NCI-H82 (cell line): ENCODE results near the gene THAP12.
"Not testable (repeated sequence)": the region's sequence is repeated elsewhere in the genome, so short reads cannot be mapped to it uniquely, and the experiment has no call there.

Source experiments
- DNase-seq: peaks from one replicate; lab custom pipeline; 2025; lab: John Stamatoyannopoulos, UW

Gene THAP12

DNA sequence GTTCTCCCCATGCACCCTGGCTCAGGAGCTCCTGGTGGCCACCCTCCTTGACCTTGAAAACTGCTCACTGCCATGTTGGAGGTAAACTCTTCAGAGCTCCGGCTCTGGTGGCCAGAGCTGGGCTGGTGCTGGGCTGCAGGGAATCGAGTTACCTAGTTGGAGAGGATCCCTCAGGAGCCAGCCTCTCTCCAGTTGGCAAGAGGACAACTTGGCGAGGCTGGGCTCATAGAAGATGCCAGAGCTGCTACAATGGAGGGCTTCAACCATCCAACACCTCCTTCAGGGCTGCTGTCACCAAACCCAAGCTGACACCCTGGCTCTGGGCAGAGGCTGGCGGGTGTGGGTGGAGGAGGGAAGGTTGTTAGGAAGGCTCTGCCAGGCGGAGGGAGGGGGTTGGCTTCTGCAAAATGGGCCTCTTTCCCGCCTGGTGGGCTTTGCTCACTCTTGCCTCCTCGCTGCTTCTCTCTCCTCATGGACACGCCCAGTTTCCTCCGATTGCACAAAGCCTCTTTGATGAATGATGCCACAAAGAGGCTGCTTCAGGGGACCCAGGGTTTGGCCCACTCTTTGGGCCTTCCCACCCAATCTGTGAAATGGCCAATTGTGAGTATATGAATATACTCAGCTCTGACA is 53.1 kb downstream of the THAP12 start:
- DNase-seq, result no peak

GRCh38 chr11:76327202-76327601 is 53.7 kb downstream of the THAP12 start:
- DNase-seq, result no peak

- no peak for DNase-seq
Observed at GRCh38 chr11:76325185-76325584, 55.7 kb downstream of the THAP12 start.

GRCh38 chr11:76323804-76324203 is 57.1 kb downstream of the THAP12 start:
- DNase-seq, result no peak

GRCh38 chr11:76323375-76323774 is 57.6 kb downstream of the THAP12 start:
- DNase-seq, result not testable (repeated sequence)

DNA sequence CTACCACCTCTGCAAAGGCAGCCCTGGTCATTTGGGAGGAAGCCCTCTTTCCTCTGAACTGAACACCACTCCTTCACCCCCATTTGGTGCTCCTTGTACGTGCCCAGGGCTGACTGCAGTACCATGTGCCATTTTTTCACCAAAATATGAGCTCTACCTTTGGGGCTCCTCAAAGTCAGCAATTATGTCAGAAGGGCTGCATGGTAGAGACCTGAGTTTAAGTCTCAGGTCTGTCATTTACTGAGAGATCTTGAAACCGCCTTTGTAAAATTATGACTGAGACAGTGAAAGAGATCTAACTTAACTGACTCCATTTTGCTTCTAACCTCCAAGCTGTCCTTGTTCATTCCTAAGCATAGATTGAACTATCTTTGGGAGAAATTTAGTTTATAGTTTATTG is 58.0 kb downstream of the THAP12 start:
- no peak for DNase-seq

GRCh38 chr11:76322540-76322939 is 58.4 kb downstream of the THAP12 start:
- DNase-seq, result no peak

DNA sequence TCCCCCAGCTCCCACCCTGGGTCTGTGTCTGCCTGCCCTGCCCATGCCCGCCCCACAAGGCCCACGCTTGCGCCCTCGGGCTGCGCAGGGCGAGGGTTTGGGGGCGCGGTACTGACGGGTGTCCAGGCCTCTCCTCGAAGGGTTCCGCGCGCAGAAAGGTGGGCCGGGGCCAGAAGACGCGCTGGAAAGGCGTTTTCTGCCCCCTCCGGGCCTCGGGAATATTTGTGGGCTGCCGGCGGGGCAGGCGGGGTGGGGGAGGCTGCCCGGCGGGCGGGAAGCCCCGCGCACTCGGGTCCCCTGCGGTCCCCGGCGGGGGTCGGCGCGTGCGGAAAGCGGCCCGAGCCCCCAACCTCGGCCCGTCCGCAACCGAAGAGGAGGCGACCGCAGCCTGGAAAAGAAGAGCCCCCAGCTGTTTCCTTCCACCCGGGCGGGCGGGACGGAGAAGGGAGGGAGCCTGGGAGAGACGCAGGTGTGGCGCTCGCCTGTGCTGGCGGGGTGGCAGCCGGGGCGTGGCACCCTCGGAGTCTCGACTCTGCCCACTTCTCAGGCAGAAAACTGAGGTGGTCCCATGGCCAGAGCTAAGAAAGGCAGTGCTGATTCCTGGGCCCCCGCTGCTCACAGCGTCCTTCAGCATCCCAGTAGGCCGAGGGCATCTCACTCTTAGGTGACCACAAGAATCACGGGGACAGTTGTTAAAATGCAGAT is 59.0 kb downstream of the THAP12 start:
- DNase-seq, result no peak

GRCh38 chr11:76321340-76321739 is 59.6 kb downstream of the THAP12 start:
- DNase-seq, result no peak

DNA sequence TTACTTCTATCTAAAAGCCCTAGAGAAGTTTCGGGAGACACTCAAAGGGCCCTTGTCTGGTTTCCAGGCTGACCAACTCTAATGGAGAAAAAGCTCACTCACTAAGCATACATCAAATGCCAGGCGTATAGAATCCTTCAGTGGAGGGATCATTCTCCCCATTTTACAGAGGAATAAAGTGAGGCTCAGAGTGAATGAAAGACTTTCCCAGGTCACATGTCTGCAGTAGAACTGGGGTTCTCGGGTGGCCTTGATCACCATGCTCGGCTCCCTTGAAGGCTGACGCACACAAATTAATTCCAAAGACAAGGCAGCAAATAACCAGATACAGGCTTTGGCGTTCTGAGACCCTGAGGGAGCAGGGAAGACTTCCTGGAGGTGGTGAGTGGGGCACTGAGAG is 60.0 kb downstream of the THAP12 start:
- DNase-seq, result no peak

DNA sequence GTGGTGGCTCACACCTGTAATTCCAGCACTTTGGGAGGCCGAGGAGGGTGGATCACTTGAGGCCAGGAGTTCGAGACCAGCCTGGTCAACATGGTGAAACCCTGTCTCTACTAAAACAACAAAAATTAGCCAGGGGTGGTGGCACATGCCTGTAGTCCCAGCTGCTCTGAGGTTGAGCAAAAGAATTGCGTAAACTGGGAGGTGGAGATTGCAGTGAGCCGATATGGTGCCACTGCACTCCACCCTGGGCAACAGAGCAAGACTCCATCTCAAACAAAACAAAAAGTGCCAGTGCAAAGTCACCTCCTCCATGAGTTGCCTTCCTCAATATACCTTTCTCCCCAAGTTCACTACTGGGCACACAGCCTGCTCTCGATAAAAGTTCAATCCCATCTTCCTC is 61.1 kb downstream of the THAP12 start:
- not testable (repeated sequence) for DNase-seq

DNA sequence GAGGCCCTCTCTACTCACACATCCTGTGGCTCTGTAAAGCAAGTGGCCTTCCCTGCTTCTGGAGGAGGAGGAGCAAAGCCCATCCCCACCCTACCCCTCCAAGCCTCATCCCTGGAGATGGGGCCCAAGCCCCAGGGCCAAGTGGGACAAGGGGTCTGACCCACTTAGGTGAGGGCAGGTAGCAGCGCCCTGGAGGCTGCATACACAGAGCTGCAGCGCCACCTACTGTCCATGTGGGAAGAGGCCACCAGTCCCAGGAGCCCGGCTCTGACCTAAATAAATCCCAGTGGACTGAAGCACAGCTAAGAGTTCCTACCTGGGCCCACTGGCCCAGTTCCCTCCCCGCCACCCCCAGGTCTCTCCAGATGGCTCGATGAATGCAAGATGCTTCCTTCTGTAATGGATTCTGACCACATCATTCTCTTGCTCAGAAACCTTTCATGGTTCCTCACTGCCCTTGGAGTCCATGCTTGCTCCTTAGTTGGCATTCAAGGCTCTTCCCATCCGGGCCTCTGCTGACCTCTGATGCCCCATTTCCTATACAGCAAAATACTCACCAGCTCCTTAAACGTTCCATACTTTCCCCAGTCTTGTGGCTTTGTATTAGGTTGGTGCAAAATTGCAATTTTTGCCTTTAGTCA is 62.1 kb downstream of the THAP12 start:
- DNase-seq, result peak; percentile 88

GRCh38 chr11:76317296-76317695 is 63.6 kb downstream of the THAP12 start:
- no peak for DNase-seq

DNA sequence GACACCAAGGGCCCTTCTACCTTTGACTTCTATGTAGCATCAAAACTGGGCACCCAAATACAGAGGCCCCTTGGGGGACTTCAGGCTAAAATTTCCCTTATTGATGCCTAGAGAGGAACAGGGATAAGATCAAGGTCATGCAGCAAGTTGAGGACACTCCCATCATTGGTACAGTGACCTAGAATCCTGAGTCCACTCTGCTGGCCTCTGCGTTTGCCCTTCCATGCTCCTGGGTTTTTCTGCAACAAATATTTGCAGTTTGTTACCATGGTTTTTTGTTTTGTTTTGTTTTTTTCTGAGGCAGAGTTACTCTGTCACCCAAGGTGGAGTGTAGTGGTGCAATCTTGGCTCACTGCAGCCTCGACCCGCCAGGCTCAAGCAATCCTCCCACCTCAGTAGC is 64.2 kb downstream of the THAP12 start:
- DNase-seq, result no peak

GRCh38 chr11:76315182-76315853 is 65.6 kb downstream of the THAP12 start:
- DNase-seq, result no peak

- DNase-seq, result no peak
Observed at GRCh38 chr11:76314741-76315090, 66.2 kb downstream of the THAP12 start.

DNA sequence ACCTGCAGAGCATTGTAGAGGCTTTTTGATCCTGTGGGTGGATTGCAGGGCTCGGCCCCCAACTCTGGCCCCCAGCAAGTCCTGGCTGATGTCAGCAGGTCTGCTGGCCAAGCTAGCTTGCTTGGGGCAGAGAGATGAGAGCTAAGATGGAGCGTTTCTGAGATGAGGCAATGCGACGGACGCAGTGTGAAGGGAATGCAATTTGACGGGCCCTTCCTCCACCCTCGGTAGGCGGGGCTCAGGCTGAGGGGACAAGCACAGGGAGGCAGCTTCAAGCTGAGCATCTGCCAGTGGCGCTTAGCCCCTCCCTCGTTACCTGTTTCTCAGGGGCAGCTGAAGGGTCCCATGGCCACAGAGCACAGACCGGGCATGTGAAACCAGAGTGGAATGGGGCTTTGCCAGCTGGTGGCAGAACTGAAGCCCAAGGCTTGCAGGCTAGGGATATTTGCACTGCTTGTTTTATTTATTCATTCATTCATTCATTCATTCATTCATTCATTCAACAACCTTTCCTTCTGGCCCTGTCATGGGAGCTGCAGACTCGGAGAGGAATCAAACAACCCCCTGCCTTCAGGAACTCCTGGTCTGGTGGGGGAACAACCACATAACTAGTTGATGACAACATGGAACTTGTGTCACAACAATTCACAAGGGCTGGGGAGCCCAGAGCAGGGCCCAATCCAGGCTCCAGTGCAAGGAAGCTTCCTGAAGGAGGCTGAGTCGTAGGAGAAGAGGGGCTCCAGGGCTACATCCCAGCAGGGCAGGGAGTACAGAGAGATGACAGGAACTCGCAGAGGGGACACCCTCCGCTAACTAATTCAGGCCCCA is 66.8 kb downstream of the THAP12 start:
- DNase-seq, result peak; percentile 17

DNA sequence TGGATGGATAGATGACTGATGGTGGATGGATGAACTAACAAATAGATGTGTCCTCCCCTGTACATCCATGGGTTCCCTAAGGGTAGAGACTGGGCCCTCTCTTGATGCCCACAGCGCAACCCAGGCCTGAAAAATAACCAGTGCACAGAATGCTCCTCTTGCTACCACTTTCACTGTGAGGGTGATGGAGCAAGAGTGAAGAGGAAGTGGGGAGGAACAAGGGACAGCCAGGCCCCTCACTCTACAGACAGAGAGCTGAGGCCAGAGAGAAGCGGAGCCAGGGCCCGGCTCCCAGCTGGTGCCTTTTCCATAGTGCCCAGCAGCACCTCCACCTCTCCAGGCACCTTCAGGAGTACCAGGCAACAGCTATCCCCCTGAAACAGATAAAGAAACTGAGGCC is 67.7 kb downstream of the THAP12 start:
- no peak for DNase-seq

GRCh38 chr11:76310832-76311595 is 69.9 kb downstream of the THAP12 start:
- DNase-seq, result no peak

DNA sequence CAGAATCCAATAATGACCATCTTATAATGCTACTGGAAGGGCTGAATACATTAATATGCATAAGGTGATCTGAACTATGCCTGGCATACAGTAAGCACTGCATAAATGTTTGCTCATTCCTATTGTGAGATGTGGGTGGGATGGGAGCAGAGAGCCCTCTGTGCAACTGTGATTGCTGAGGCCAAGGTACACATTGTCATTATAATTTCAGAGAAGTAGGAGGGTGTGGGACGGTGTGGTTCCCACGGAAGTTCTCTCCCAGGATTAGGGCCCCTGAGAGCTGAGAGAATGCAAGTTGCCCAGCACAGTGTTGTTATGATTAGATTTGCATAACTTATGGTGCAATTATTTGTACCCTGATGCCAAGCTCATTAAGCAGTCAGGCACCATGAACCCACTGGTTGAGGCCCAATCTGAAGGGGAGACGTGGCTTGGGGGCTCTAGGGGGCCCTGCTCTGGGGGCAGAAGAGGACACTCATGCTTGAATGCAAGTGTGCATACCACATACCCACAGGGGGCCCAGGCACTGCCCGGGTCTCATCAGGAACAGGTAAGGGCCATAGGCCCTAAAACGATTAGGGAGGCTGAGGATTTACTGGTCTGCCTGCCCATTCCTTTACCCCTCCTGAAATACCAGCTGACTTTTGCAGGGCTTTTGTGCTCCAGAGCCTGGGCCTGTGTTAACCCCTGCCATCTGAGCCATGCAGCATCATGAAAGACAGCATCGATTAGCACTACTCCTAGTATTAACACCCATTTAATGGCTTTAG is 72.8 kb downstream of the THAP12 start:
- DNase-seq, result no peak

- no peak for DNase-seq
Observed at GRCh38 chr11:76307396-76307795, 73.5 kb downstream of the THAP12 start.
